DOHH2 (cell line): ENCODE results near the gene GRID1.

Experiments
- EZH2phosphoT487 ChIP-seq: fragments of 200-600 bp; sonication (generic); IDR thresholded peaks from 2 replicates; pipeline ENCODE4 v1.6.1; 2017; ENCODE audit warnings: borderline replicate concordance, mild to moderate bottlenecking, antibody characterized with exemption, low read length, moderate library complexity, mixed read lengths
- TF ChIP-seq, protein P1 (sequence below): fragments of 200-600 bp; sonication (generic); IDR thresholded peaks from one replicate; pipeline ENCODE4 v1.5.1; 2014; ENCODE audit warnings: antibody characterized with exemption, mild to moderate bottlenecking, low read depth, low read length; ENCODE audit not compliant: poor library complexity, severe bottlenecking

DNA sequence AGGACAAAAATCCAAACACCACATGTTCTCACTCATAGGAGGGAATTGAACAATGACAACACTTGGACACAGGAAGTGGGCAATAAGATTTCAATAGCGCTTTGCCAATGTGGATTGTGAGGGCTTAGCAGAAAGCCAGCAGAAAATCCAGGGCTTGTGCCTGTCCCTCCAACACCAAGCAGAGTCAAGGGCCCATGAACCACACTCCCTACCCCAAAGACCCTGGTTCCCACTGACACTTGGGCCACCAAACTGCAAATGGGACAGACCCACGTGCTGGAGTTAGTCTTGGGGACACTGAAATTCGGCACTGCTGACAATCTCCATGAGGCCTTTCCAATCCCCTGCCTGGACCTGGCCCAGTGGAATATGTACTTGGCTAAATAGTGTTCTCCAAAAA lies 67.0 kb downstream of the GRID1 start:
- TF ChIP-seq, protein P1, sequence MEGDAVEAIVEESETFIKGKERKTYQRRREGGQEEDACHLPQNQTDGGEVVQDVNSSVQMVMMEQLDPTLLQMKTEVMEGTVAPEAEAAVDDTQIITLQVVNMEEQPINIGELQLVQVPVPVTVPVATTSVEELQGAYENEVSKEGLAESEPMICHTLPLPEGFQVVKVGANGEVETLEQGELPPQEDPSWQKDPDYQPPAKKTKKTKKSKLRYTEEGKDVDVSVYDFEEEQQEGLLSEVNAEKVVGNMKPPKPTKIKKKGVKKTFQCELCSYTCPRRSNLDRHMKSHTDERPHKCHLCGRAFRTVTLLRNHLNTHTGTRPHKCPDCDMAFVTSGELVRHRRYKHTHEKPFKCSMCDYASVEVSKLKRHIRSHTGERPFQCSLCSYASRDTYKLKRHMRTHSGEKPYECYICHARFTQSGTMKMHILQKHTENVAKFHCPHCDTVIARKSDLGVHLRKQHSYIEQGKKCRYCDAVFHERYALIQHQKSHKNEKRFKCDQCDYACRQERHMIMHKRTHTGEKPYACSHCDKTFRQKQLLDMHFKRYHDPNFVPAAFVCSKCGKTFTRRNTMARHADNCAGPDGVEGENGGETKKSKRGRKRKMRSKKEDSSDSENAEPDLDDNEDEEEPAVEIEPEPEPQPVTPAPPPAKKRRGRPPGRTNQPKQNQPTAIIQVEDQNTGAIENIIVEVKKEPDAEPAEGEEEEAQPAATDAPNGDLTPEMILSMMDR = no peak
- TF ChIP-seq EZH2phosphoT487 = no peak
